ENCODE results near the gene PREX1. TPM values are rescaled to one million over a fixed set of nuclear protein-coding genes. Genes with fewer than 3 reads are reported as not detected.

PREX1 gene
- total and polyA plus RNA-seq, 9 donors = 3.8 to 13.6 (median 6.7) TPM

DNA sequence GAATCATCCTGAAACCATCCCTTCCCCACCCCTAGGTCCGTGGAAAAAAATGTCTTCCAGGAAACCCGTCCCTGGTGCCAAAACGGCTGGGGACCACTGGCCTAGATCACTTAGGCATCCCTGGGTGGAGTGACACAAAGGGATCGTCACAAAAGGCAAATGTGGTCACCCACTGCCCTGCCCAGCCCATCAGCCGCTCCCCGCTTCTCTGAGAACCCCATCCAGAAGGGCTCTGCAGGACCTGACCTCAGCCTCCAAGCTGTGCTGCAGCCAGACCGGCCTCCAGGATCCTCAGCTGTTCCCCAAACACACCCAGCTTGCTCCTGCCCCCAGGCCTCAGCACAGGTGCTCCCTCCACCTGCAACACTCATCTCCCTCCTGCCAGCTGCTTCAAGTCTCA, 61.6 kb downstream of the PREX1 start:
- intact Hi-C loops (cut with DNase I) = loop anchor here in 1 of 4 donors (5.0 kb wide), 1 partner anchor 1316 kb away; no protein-coding TSS in a partner anchor
- no peak overlapping the region for H3K27ac ChIP-seq
- no peaks in the 10 kb centered on the region for H3K36me3 ChIP-seq
- no peaks in the 10 kb centered on the region for H3K9me3 ChIP-seq
- no peaks in the 10 kb centered on the region for H3K27me3 ChIP-seq
- no peak for DNase-seq
- WGBS, 3 donors = 90 to 94% (median 92%) methylated on average over 7 of the region's 7 CpGs
- H3K4me1 ChIP-seq (ENCODE audit: insufficient read depth) = no peaks in the 10 kb centered on the region
- TF ChIP-seq POLR2A (IDR thresholded peaks at IDR 0.05) = no peak
- TF ChIP-seq, protein P1, sequence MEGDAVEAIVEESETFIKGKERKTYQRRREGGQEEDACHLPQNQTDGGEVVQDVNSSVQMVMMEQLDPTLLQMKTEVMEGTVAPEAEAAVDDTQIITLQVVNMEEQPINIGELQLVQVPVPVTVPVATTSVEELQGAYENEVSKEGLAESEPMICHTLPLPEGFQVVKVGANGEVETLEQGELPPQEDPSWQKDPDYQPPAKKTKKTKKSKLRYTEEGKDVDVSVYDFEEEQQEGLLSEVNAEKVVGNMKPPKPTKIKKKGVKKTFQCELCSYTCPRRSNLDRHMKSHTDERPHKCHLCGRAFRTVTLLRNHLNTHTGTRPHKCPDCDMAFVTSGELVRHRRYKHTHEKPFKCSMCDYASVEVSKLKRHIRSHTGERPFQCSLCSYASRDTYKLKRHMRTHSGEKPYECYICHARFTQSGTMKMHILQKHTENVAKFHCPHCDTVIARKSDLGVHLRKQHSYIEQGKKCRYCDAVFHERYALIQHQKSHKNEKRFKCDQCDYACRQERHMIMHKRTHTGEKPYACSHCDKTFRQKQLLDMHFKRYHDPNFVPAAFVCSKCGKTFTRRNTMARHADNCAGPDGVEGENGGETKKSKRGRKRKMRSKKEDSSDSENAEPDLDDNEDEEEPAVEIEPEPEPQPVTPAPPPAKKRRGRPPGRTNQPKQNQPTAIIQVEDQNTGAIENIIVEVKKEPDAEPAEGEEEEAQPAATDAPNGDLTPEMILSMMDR (IDR thresholded peaks at IDR 0.05) = no peak
- no peak for TF ChIP-seq EP300 (IDR thresholded peaks at IDR 0.05)
- no peak overlapping the region for H3K4me3 ChIP-seq

- Histone ChIP-seq H3K27ac (no peak overlapping the region), H3K27me3 (no peaks in the 10 kb centered on the region), H3K36me3 (no peaks in the 10 kb centered on the region), H3K9me3 (no peaks in the 10 kb centered on the region), H3K4me3 (no peak overlapping the region), H3K4me1 (ENCODE audit: insufficient read depth) (no peaks in the 10 kb centered on the region)
- no peak for DNase-seq
- WGBS, 3 donors = 89 to 90% (median 90%) methylated on average over 4 of the region's 4 CpGs
- TF ChIP-seq EP300 (IDR thresholded peaks at IDR 0.05) (no peak), POLR2A (IDR thresholded peaks at IDR 0.05) (no peak)
- TF ChIP-seq, protein P1 (IDR thresholded peaks at IDR 0.05) = no peak
- intact Hi-C loops (cut with DNase I) = loop anchor here in 1 of 4 donors (5.0 kb wide), 1 partner anchor 1317 kb away; no protein-coding TSS in a partner anchor
These were observed 62.4 kb downstream of the PREX1 start for GRCh38 chr20:48765359-48765758.

GRCh38 chr20:48763216-48763914, 64.4 kb downstream of the PREX1 start:
- TF ChIP-seq, protein P1 (IDR thresholded peaks at IDR 0.05) = no peak
- TF ChIP-seq EP300 (IDR thresholded peaks at IDR 0.05) (no peak), POLR2A (IDR thresholded peaks at IDR 0.05) (no peak)
- intact Hi-C loops (cut with DNase I) = no loop called here

GRCh38 chr20:48761874-48762273, 65.9 kb downstream of the PREX1 start:
- no peak overlapping the region for H3K4me3 ChIP-seq
- no peaks in the 10 kb centered on the region for H3K9me3 ChIP-seq
- WGBS, 3 donors = 85 to 94% (median 90%) methylated on average over 3 of the region's 3 CpGs
- no peaks in the 10 kb centered on the region for H3K4me1 ChIP-seq (ENCODE audit: insufficient read depth)
- H3K36me3 ChIP-seq = no peaks in the 10 kb centered on the region
- TF ChIP-seq, protein P1 (IDR thresholded peaks at IDR 0.05) = no peak
- TF ChIP-seq EP300 (IDR thresholded peaks at IDR 0.05) (no peak), POLR2A (IDR thresholded peaks at IDR 0.05) (no peak)
- no peak overlapping the region for H3K27ac ChIP-seq
- no peaks in the 10 kb centered on the region for H3K27me3 ChIP-seq
- no peak for DNase-seq
- intact Hi-C loops (cut with DNase I) = no loop called here

More at GRCh38 chr20:48763216-48763914, 64.4 kb downstream of the PREX1 start:
- H3K4me3 ChIP-seq = no peak overlapping the region
- no peak overlapping the region for H3K27ac ChIP-seq
- H3K36me3 ChIP-seq = no peaks in the 10 kb centered on the region
- H3K4me1 ChIP-seq (ENCODE audit: insufficient read depth) = no peaks in the 10 kb centered on the region
- H3K27me3 ChIP-seq = no peaks in the 10 kb centered on the region
- DNase-seq = no peak
- H3K9me3 ChIP-seq = no peaks in the 10 kb centered on the region
- WGBS, 3 donors = 87 to 91% (median 90%) methylated on average over 13 of the region's 13 CpGs

All from ovary (tissue), 9 donors.